K562 (cell line): ENCODE measurements around the gene SDCBP2. TPM values are rescaled to one million over a fixed set of nuclear protein-coding genes. Genes with fewer than 3 reads are reported as not detected.
A peak's percentile ranks its signal among the peaks of the same experiment; 100 is the strongest.

Experiments
- ATAC-seq: fragments of 200-7000 bp; cut with Tn5 transposase; 3 replicates; pipeline ENCODE4 v1.9.1; 2020; ENCODE audit warnings: moderate library complexity
- Bru-seq: library from RNA; stranded (reverse); fragments of 400-500 nt; gene quantifications from one replicate; lab custom pipeline; 2021; lab: Mats Ljungman, UMichigan
- BruChase-seq, 2 experiments: library from RNA; stranded (reverse); fragments of 400-500 nt; gene quantifications; one replicate each; lab custom pipeline; 2021; lab: Mats Ljungman, UMichigan
- BruUV-seq: library from RNA; stranded (reverse); fragments of 400-500 nt; replicated peaks from 2 replicates; lab custom pipeline; 2021; lab: Mats Ljungman, UMichigan
- CTCF ChIA-PET: fragments of 300-600 bp; formaldehyde crosslinking; extraction: SDS; loops from one replicate; lab custom pipeline; 2021; ENCODE audit warnings: low intra/inter-chr PET ratio; lab: Yijun Ruan, JAX
- POLR2A ChIA-PET: fragments of 300-600, 350-650 bp; sonication (Branson Sonifier 250); formaldehyde crosslinking; extraction: SDS; loops from one replicate; lab custom pipeline; 2021; ENCODE audit warnings: antibody characterized with exemption, inconsistent platforms; lab: Yijun Ruan, JAX
- DNase-seq, 4 experiments: peaks; one replicate each; pipeline versions ENCODE4 v3.0.0 to v3.0.0-alpha.2; 2011 to 2018; ENCODE audit warnings: low spot score in 3 of 4, mixed read lengths in 3 of 4; ENCODE audit errors: extremely low read depth in 1 of 4
- FAIRE-seq: peaks from 2 replicates; lab custom pipeline; 2011; peaks lifted over from hg19 to GRCh38; lab: Jason Lieb, UNC
- H2AFZ ChIP-seq: 2 replicates; pipeline ENCODE4 v1.6.0; 2011; ENCODE audit warnings: low read depth, low read length, control low read depth, inconsistent platforms
- H3K27ac ChIP-seq: fragments of 200-600 bp; 3 replicates; pipeline ENCODE4 v1.8.0; 2011; ENCODE audit warnings: low read depth, mild to moderate bottlenecking, control low read depth, inconsistent platforms, low read length, moderate library complexity, mixed read lengths; ENCODE audit errors: extremely low read depth
- H3K27me3 ChIP-seq, 2 experiments: fragments of 300-600 bp in 1 of 2; 2 replicates in 1 of 2; 3 replicates in 1 of 2; pipeline versions ENCODE4 v1.6.0 to v1.8.0; 2011; ENCODE audit warnings: inconsistent platforms in 2 of 2, low read length in 2 of 2, mild to moderate bottlenecking in 1 of 2, mixed read lengths in 1 of 2, moderate library complexity in 1 of 2; ENCODE audit not compliant: control insufficient read depth in 2 of 2, insufficient read depth in 2 of 2
- H3K36me3 ChIP-seq: fragments of 300-600 bp; 3 replicates; pipeline ENCODE4 v1.8.0; 2011; ENCODE audit warnings: mild to moderate bottlenecking, low read length, inconsistent platforms; ENCODE audit not compliant: control insufficient read depth, insufficient read depth
- H3K4me1 ChIP-seq, 2 experiments: fragments of 200-600 bp in 1 of 2; replicated peaks in 1 of 2; 2 replicates in 1 of 2; 3 replicates in 1 of 2; pipeline versions ENCODE4 v1.5.1 to v1.8.0; 2011; ENCODE audit warnings: inconsistent platforms in 2 of 2, low read length in 2 of 2, mild to moderate bottlenecking in 1 of 2, mixed read lengths in 1 of 2, moderate library complexity in 1 of 2; ENCODE audit not compliant: control insufficient read depth in 2 of 2, insufficient read depth in 2 of 2
- H3K4me2 ChIP-seq: 2 replicates; pipeline ENCODE4 v1.6.1; 2011; ENCODE audit warnings: low read length, control low read depth, inconsistent platforms, mixed read lengths; ENCODE audit not compliant: insufficient read depth
- H3K4me3 ChIP-seq: fragments of 200-600 bp; sonication (generic), shearing (Covaris generic); 2 replicates; pipeline ENCODE4 v1.5.1; 2016; ENCODE audit warnings: control low read depth, inconsistent platforms
- H3K79me2 ChIP-seq: fragments of 200-600 bp; 3 replicates; pipeline ENCODE4 v1.8.0; 2011; ENCODE audit warnings: low read length, inconsistent platforms; ENCODE audit not compliant: control insufficient read depth, insufficient read depth
- H3K9ac ChIP-seq, 2 experiments: 2 replicates each; pipeline versions ENCODE4 v1.6.0 to v1.6.1; 2011; ENCODE audit warnings: low read depth in 2 of 2, low read length in 2 of 2, control low read depth in 1 of 2, inconsistent platforms in 1 of 2, mild to moderate bottlenecking in 1 of 2, mixed read lengths in 1 of 2; ENCODE audit not compliant: insufficient read depth in 1 of 2
- H3K9me1 ChIP-seq: one replicate; pipeline ENCODE4 v1.6.0; 2011; ENCODE audit warnings: inconsistent platforms, mild to moderate bottlenecking, low read length, moderate library complexity; ENCODE audit not compliant: control insufficient read depth, insufficient read depth
- H3K9me3 ChIP-seq: replicated peaks from 2 replicates; pipeline ENCODE4 v1.5.1; 2011; ENCODE audit warnings: low read depth, low read length, inconsistent platforms; ENCODE audit not compliant: control insufficient read depth, insufficient read depth
- H4K20me1 ChIP-seq: replicated peaks from 2 replicates; pipeline ENCODE4 v1.6.1; 2011; ENCODE audit warnings: low read length, inconsistent platforms, mixed read lengths; ENCODE audit not compliant: control insufficient read depth, insufficient read depth
- RBFOX2 ChIP-seq: fragments of 200-400 bp; formaldehyde crosslinking; IDR thresholded peaks from 2 replicates; pipeline ENCODE4 v1.6.1; 2017; ENCODE audit warnings: low read depth, mild to moderate bottlenecking, low read length, moderate library complexity
- RBM34 ChIP-seq: fragments of 200-400 bp; formaldehyde crosslinking; IDR thresholded peaks from 2 replicates; pipeline ENCODE4 v1.6.1; 2018; ENCODE audit warnings: low read length, borderline replicate concordance; ENCODE audit not compliant: insufficient read depth
- WGBS: fragments of 100-300 bp; shearing (Covaris generic); methylation state at CpG from one replicate; pipeline ENCODE4 v1.1.6; 2016; ENCODE audit warnings: low coverage, mixed read lengths; ENCODE audit not compliant: insufficient coverage; ENCODE audit errors: missing lambda C conversion rate; 5-methylcytosine and 5-hydroxymethylcytosine counted together
- in situ Hi-C: fragments of 300-500 bp; cut with MboI; formaldehyde crosslinking; loops from 4 replicates; pipeline ENCODE4 v1.15.0; 2018; ENCODE audit warnings: inconsistent platforms, mixed read lengths
- intact Hi-C: fragments of 100-400 bp; cut with micrococcal nuclease; formaldehyde crosslinking; loops from 2 replicates; pipeline ENCODE4 v1.14.2; 2022
- long read RNA-seq, 3 experiments: library from polyadenylated mRNA in 2 of 3; library from RNA in 1 of 3; unstranded in 2 of 3; stranded (forward) in 1 of 3; transcript quantifications; one replicate each; pipeline ENCODE4 v2.0.0, GENCODE V29; 2019 to 2022
- polyA minus RNA-seq, 3 experiments: library from RNA; depleted of rRNA, polyadenylated mRNA; stranded (reverse); fragments of >200 nt; gene quantifications; 2 replicates each; pipeline ENCODE4 v1.2.3, GENCODE V29; 2011
- polyA plus RNA-seq, 8 experiments: library from polyadenylated mRNA; depleted of rRNA in 4 of 8; stranded (reverse) in 5 of 8; unstranded in 3 of 8; fragments of >200 nt; fragmentation: Nextera tagmentation in 2 of 8; fragmentation: Illumina TruSeq in 1 of 8; extraction: Ambion mirVana in 2 of 8; extraction: Trizol in 1 of 8; gene quantifications; 2 replicates each; pipeline versions ENCODE4 v1.2.1 to v1.2.3, GENCODE V29; 2011 to 2014; ENCODE audit warnings: inconsistent platforms in 1 of 8, missing spikeins in 1 of 8
- total RNA-seq, 7 experiments: library from RNA; depleted of rRNA in 6 of 7; stranded (reverse); fragments of >200 nt in 6 of 7; fragmentation: Illumina TruSeq in 2 of 7; extraction: Trizol in 2 of 7; gene quantifications; 2 replicates each; pipeline versions ENCODE4 v1.2.1 to v1.2.3, GENCODE V29; 2011 to 2021; ENCODE audit warnings: low replicate concordance in 1 of 7

SDCBP2 gene, protein sequence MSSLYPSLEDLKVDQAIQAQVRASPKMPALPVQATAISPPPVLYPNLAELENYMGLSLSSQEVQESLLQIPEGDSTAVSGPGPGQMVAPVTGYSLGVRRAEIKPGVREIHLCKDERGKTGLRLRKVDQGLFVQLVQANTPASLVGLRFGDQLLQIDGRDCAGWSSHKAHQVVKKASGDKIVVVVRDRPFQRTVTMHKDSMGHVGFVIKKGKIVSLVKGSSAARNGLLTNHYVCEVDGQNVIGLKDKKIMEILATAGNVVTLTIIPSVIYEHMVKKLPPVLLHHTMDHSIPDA
- 0.84 and 1.6 TPM in 2 replicates for total RNA-seq (2011; cell fraction: chromatin; rRNA removed; ENCODE audit: low replicate concordance)
- total RNA-seq (2011; cell fraction: nucleolus; rRNA removed), result 1.6 and 1.7 TPM in 2 replicates
- 1.4 and 1.8 TPM in 2 replicates for total RNA-seq (2011; cell fraction: nucleoplasm; rRNA removed)
- total RNA-seq (2014; rRNA removed) (0.27 and 1.6 TPM in 2 replicates), total RNA-seq (2014; rRNA removed; fragmentation: Illumina TruSeq; extraction: Trizol) (0.77 and 0.80 TPM in 2 replicates), total RNA-seq (2015; rRNA removed; fragmentation: Illumina TruSeq; extraction: Trizol) (0.91 and 1.2 TPM in 2 replicates), total RNA-seq (2021) (1.0 and 1.2 TPM in 2 replicates), polyA plus RNA-seq (2011; rRNA removed) (0.71 and 2.1 TPM in 2 replicates), polyA plus RNA-seq (2014; fragmentation: Illumina TruSeq; extraction: Trizol) (0.97 and 1.3 TPM in 2 replicates), polyA plus RNA-seq (2014; fragmentation: Nextera tagmentation; extraction: Ambion mirVana) (under 1 TPM; 0.06 to 0.07 TPM), polyA plus RNA-seq (2014; rRNA removed) (1.2 and 1.3 TPM in 2 replicates), polyA minus RNA-seq (2011; rRNA and poly(A)+ RNA removed) (0.60 and 0.74 TPM in 2 replicates), Bru-seq, nascent RNA (percentile 31 among the genes with signal in this experiment), BruChase-seq, experiment 1, labeled RNA remaining after a 2-hour chase (percentile 35 among the genes with signal in this experiment), BruChase-seq, experiment 2, labeled RNA remaining after a 6-hour chase (percentile 43 among the genes with signal in this experiment)
- 1.6 and 2.3 TPM in 2 replicates for polyA plus RNA-seq (2011; cell fraction: cytosol; rRNA removed)
- 2.9 and 5.0 TPM in 2 replicates for polyA plus RNA-seq (2011; cell fraction: nucleus; rRNA removed)
- 0.92 and 1.1 TPM in 2 replicates for polyA plus RNA-seq (2012)
- polyA minus RNA-seq (2011; cell fraction: cytosol; rRNA and poly(A)+ RNA removed), result not detected in 2 replicates
- polyA minus RNA-seq (2011; cell fraction: nucleus; rRNA and poly(A)+ RNA removed), result 0.54 and 0.56 TPM in 2 replicates
- long read RNA-seq, experiment 1, partial matches to known transcripts, result 1 of 5 reads
- long read RNA-seq, experiment 1, other reads (novel, unspliced or antisense), result 2 of 5 reads
- long read RNA-seq, experiment 2, partial matches to known transcripts, result 0 of 2 reads
- long read RNA-seq, experiment 2, other reads (novel, unspliced or antisense), result 0 of 2 reads
- long read RNA-seq, experiment 3, partial matches to known transcripts, result 0 of 1 reads
- long read RNA-seq, experiment 3, other reads (novel, unspliced or antisense), result 1 of 1 reads

DNA sequence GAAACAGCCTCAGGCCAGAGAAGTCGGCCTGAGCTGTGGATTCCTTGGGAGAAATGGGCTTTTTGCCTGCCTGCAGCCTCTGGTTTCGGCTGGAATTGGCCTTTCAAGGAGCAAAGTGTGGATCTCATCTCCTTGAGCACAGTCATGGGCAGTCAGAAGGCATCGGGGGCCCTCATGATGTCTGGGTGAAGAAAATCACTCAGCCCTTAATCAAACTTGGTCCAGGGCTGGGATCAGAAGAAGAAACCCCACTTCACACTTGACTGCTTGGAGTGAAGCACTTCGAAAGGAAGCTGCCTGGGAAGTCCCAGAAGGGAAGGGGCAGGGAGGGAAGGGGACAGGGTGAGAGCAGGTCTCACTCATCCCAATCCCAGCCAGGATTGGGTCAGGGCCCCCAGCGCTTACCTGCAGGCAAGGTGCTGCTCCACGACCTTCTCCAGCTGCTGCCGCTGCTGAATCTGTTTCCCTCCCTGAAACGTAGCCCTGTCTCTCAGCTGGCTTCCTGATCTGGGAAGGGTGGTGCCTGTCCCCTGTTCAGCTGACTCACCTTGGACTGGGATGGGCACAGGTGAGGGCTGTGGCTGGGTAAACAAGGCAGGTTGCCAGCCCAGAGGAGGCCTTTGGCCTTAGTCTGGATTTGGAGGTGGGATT lies at the start of gene SDCBP2:
SDCBP2 (minus strand) TSS at position 460 of the 651 bp plus-strand sequence. CDS start 8,723 bp downstream, outside the sequence.
- Histone ChIP-seq H3K79me2 (peaks cover 44% of the 10 kb centered on the region), H3K27me3 (no peaks in the 10 kb centered on the region), H3K4me2 (no peak within 1 kb of the TSS), H3K9ac (peak within 1 kb of the TSS in 1 of 2 experiments; percentile 87; a peak in 2 of 4 replicates), H2AFZ (no peak within 1 kb of the TSS), H3K9me1 (no peaks in the 10 kb centered on the region), H3K36me3 (peaks cover 14% of the 10 kb centered on the region; the same call in 2 of the 3 replicates), H4K20me1 (peaks cover 11% of the 10 kb centered on the region; the same call in 1 of the 2 replicates), H3K9me3 (no peaks in the 10 kb centered on the region), H3K4me3 (no peak within 1 kb of the TSS), H3K27ac (no peak within 1 kb of the TSS; the same call in 2 of the 3 replicates), H3K4me1 (peaks cover 16 to 36% of the 10 kb centered on the region in 2 experiments; a peak in 4 of 5 replicates)
- CTCF ChIA-PET, result no interaction called here
- 74% methylated on average over 5 of the region's 8 CpGs for WGBS
- no TSS peak for BruUV-seq
- ATAC-seq, result no peak
- TF ChIP-seq RBFOX2 (0 out of 2 replicates have a peak, but pooled peaks have one; percentile 26), RBM34 (no peak)
- intact Hi-C loops, result loop anchor here (5.0 to 10.0 kb wide), 2 partner anchors 63 to 136 kb away; partner anchors contain the start of genes FKBP1A and NSFL1C
- FAIRE-seq, result no peak
- in situ Hi-C loops, result no loop called here
- POLR2A ChIA-PET, result interaction anchor here (1.7 kb wide), 1 partner anchor 11 kb away, joined by 6 read pairs; no protein-coding TSS in a partner anchor
- no peak for DNase-seq
